Panc1 (cell line): Measurements from ENCODE around the gene SCNN1B. TPM values are rescaled to one million over a fixed set of nuclear protein-coding genes. Genes with fewer than 3 reads are reported as not detected.

Source experiments
- ATAC-seq: fragments of 200-7000 bp; cut with Tn5 transposase; 2 replicates; pipeline ENCODE4 v1.9.1; 2020; ENCODE audit warnings: mild to moderate bottlenecking, moderate library complexity
- BruUV-seq: library from RNA; stranded (reverse); fragments of 400-500 nt; replicated peaks from 2 replicates; lab custom pipeline; 2021; lab: Mats Ljungman, UMichigan
- CTCF ChIA-PET: fragments of 300-600 bp; sonication (Branson Sonifier 250); formaldehyde crosslinking; loops from one replicate; lab custom pipeline; 2022; ENCODE audit warnings: antibody characterized with exemption; lab: Charles Lee
- POLR2A ChIA-PET: fragments of 300-600 bp; sonication (Branson Sonifier 250); formaldehyde crosslinking; loops from one replicate; lab custom pipeline; 2022; ENCODE audit warnings: antibody characterized with exemption; lab: Charles Lee
- DNase-seq: peaks from one replicate; pipeline ENCODE4 v3.0.0-alpha.2; 2010; ENCODE audit warnings: low read depth, low spot score
- H3K27ac ChIP-seq: 2 replicates; pipeline ENCODE4 v1.5.1; 2011; ENCODE audit warnings: mild to moderate bottlenecking, low read length, inconsistent platforms
- H3K27me3 ChIP-seq: fragments of 200-500 bp; sonication (Bioruptor generic); 2 replicates; pipeline ENCODE4 v1.6.0; 2014; ENCODE audit warnings: low read length, inconsistent platforms; ENCODE audit not compliant: control insufficient read depth, insufficient read depth
- H3K36me3 ChIP-seq: fragments of 200-500 bp; sonication (Bioruptor generic); 2 replicates; pipeline ENCODE4 v1.5.1; 2014; ENCODE audit warnings: inconsistent platforms, mild to moderate bottlenecking, low read length, moderate library complexity; ENCODE audit not compliant: control insufficient read depth, insufficient read depth
- H3K4me1 ChIP-seq: 2 replicates; pipeline ENCODE4 v1.5.1; 2011; ENCODE audit warnings: inconsistent platforms, mild to moderate bottlenecking, low read length, moderate library complexity; ENCODE audit not compliant: control insufficient read depth, insufficient read depth
- H3K4me3 ChIP-seq, 2 experiments: 2 replicates each; pipeline ENCODE4 v1.5.1; 2011 to 2012; ENCODE audit warnings: low read depth in 2 of 2, low read length in 2 of 2, mild to moderate bottlenecking in 2 of 2, inconsistent platforms in 1 of 2, moderate library complexity in 1 of 2
- H3K9me3 ChIP-seq: fragments of 200-500 bp; sonication (Bioruptor generic); 2 replicates; pipeline ENCODE4 v1.5.1; 2014; ENCODE audit warnings: low read depth, mild to moderate bottlenecking, inconsistent platforms, low read length, moderate library complexity; ENCODE audit not compliant: control insufficient read depth, insufficient read depth
- POLR2AphosphoS5 ChIP-seq: IDR thresholded peaks from 2 replicates; pipeline ENCODE4 v1.6.1; 2012; ENCODE audit warnings: mild to moderate bottlenecking, low read depth, low read length, moderate library complexity
- in situ Hi-C: cut with HindIII; loops from 2 replicates; pipeline ENCODE4 v1.10.0; 2016; ENCODE audit warnings: low sequenced_read_pairs, low pct_unique_long_range_greater_than_20kb
- intact Hi-C: fragments of 100-400 bp; cut with micrococcal nuclease; formaldehyde crosslinking; loops from one replicate; pipeline ENCODE4 v1.10.0; 2022; ENCODE audit not compliant: unreplicated experiment
- total RNA-seq: library from RNA; stranded (reverse); gene quantifications from one replicate; pipeline ENCODE4 v1.2.1, GENCODE V29; 2021; ENCODE audit not compliant: unreplicated experiment
- TF ChIP-seq, protein P1 (sequence below), 2 experiments: IDR thresholded peaks; 2 replicates each; pipeline ENCODE4 v1.6.1; 2011 to 2012; ENCODE audit warnings: low read depth in 2 of 2, control low read depth in 1 of 2, low read length in 1 of 2, mild to moderate bottlenecking in 1 of 2, moderate library complexity in 1 of 2; ENCODE audit not compliant: insufficient read depth in 1 of 2
- TF ChIP-seq, protein P2 (sequence below): fragments of 450-650 bp; IDR thresholded peaks from 2 replicates; pipeline ENCODE4 v1.5.1; 2017; ENCODE audit warnings: mild to moderate bottlenecking

SCNN1B gene
- total RNA-seq, 1 experiment from 2014 or later, result 10.7 TPM

DNA sequence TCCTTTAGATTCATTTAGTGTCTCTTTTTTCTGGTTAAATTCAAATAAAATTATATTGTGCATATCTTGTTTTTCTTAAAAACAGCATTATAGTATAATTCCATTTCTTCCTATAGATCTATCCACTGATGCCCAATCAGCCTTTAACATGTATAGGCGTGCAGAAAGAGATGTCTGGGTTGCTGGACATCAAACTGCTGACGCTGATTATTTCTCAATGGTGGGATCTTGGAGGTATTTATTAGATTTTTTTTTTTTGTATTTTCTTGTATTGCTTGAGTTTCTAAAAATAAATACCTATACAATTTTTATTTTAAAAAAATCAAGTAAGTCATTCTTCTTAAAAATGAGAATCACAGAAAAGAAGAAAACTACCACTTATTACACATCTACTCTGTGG, 100.0 kb downstream of the SCNN1B start:
- TF ChIP-seq, protein P1, sequence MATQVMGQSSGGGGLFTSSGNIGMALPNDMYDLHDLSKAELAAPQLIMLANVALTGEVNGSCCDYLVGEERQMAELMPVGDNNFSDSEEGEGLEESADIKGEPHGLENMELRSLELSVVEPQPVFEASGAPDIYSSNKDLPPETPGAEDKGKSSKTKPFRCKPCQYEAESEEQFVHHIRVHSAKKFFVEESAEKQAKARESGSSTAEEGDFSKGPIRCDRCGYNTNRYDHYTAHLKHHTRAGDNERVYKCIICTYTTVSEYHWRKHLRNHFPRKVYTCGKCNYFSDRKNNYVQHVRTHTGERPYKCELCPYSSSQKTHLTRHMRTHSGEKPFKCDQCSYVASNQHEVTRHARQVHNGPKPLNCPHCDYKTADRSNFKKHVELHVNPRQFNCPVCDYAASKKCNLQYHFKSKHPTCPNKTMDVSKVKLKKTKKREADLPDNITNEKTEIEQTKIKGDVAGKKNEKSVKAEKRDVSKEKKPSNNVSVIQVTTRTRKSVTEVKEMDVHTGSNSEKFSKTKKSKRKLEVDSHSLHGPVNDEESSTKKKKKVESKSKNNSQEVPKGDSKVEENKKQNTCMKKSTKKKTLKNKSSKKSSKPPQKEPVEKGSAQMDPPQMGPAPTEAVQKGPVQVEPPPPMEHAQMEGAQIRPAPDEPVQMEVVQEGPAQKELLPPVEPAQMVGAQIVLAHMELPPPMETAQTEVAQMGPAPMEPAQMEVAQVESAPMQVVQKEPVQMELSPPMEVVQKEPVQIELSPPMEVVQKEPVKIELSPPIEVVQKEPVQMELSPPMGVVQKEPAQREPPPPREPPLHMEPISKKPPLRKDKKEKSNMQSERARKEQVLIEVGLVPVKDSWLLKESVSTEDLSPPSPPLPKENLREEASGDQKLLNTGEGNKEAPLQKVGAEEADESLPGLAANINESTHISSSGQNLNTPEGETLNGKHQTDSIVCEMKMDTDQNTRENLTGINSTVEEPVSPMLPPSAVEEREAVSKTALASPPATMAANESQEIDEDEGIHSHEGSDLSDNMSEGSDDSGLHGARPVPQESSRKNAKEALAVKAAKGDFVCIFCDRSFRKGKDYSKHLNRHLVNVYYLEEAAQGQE (IDR thresholded peaks at IDR 0.05; ENCODE audit: insufficient read depth in 1 of 2, low read depth in 2 of 2, low read length in 1 of 2), result no peak
- no peak for DNase-seq
- Histone ChIP-seq H3K4me1 (peaks cover 25% of the 10 kb centered on the region), H3K27me3 (no peaks in the 10 kb centered on the region), H3K36me3 (peaks cover 9% of the 10 kb centered on the region), H3K4me3 (no peak overlapping the region), H3K27ac (no peak overlapping the region), H3K9me3 (no peaks in the 10 kb centered on the region)
- BruUV-seq, result no TSS peak
- intact Hi-C loops (no loop called here), in situ Hi-C loops (no loop called here)
- CTCF ChIA-PET, result no interaction called here
- no peak for ATAC-seq
- POLR2A ChIA-PET, result no interaction called here

DNA sequence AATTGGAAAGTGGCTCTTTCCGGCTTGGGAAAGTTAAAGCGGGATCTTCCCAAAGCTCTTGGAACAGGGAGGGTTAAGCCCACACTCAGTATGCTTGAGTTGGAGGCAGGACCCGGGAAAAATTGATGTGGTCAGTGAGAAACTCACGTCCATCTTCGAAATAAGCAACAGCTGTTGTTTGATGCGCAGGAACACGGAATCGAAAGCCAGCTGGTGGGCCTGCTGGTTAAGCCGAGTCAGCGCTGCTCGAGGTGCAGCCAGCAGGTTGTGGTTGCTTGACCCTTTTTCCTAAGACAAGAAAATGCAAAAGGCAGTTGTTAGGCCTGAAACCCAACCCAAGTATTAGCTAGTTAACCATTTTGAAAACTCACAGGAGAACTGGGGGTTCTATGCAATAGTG, 101.4 kb downstream of the SCNN1B start:
- no peak overlapping the region for H3K4me3 ChIP-seq
- DNase-seq, result no peak
- intact Hi-C loops, result no loop called here
- peaks cover 9% of the 10 kb centered on the region for H3K36me3 ChIP-seq
- BruUV-seq, result no TSS peak
- H3K4me1 ChIP-seq, result peaks cover 27% of the 10 kb centered on the region
- ChIA-PET CTCF (no interaction called here), POLR2A (no interaction called here)
- H3K27ac ChIP-seq, result peak overlapping the region; percentile 75
- TF ChIP-seq, protein P2, sequence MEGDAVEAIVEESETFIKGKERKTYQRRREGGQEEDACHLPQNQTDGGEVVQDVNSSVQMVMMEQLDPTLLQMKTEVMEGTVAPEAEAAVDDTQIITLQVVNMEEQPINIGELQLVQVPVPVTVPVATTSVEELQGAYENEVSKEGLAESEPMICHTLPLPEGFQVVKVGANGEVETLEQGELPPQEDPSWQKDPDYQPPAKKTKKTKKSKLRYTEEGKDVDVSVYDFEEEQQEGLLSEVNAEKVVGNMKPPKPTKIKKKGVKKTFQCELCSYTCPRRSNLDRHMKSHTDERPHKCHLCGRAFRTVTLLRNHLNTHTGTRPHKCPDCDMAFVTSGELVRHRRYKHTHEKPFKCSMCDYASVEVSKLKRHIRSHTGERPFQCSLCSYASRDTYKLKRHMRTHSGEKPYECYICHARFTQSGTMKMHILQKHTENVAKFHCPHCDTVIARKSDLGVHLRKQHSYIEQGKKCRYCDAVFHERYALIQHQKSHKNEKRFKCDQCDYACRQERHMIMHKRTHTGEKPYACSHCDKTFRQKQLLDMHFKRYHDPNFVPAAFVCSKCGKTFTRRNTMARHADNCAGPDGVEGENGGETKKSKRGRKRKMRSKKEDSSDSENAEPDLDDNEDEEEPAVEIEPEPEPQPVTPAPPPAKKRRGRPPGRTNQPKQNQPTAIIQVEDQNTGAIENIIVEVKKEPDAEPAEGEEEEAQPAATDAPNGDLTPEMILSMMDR, result no peak
- TF ChIP-seq, protein P1 (IDR thresholded peaks at IDR 0.05; ENCODE audit: insufficient read depth in 1 of 2, low read depth in 2 of 2, low read length in 1 of 2), result no peak
- TF ChIP-seq POLR2AphosphoS5, result no peak
- no peak for ATAC-seq
- no peaks in the 10 kb centered on the region for H3K9me3 ChIP-seq
- in situ Hi-C loops, result no loop called here
- no peaks in the 10 kb centered on the region for H3K27me3 ChIP-seq
